T-helper 2 cell (primary cell): Measurements from ENCODE around the gene AFMID.
"Not testable (repeated sequence)": the region's sequence is repeated elsewhere in the genome, so short reads cannot be mapped to it uniquely, and the experiment has no call there.

Source experiments
- DNase-seq, 5 experiments: peaks; one replicate each; pipeline versions ENCODE4 v3.0.0 to v3.0.0-alpha.2; 2012 to 2022

AFMID gene

DNA sequence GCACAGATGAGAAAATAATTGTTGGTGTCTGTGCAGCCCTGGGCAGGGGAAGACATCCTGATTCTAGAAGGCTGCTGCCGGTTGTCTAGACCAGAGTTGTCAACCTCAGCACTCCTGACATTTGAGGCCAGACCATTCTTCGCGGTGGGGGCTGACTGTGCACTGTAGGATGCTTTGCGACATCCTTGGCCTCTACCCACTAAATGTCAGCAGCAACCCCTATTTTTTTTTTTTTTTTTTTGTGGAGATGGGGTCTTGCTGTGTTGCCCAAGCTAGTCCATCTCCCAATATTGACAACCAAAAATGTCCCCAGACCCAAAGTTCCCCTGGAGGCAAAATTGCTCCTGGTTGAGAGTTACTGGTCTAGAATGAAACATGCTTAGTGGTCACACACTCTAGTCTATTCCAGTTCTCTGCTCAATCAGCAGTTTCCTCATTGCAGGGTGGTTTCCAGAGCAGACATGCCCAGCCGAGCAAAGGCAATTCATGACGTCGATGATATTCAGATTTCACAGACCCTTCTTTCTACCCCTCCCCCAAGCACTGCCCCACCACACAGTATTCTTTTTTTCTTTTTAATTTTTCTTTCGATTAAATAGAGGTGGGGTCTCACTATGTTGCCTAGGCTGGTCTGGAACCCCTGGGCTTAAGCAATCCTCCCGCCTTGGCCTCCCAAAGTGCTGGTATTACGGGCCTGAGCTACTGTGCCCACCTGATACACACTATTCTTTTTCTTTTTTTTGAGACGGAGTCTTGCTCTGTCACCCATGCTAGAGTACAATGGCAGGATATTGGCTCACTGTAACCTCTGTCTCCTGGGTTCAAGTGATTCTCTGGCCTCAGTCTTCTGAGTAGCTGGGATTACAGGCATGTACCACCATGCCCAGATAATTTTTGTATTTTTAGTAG, 32.0 kb upstream of the AFMID start:
- no peak for DNase-seq

GRCh38 chr17:78159575-78160158, 27.5 kb upstream of the AFMID start:
- peak in 1 of 5 experiments; percentile 50 for DNase-seq

DNA sequence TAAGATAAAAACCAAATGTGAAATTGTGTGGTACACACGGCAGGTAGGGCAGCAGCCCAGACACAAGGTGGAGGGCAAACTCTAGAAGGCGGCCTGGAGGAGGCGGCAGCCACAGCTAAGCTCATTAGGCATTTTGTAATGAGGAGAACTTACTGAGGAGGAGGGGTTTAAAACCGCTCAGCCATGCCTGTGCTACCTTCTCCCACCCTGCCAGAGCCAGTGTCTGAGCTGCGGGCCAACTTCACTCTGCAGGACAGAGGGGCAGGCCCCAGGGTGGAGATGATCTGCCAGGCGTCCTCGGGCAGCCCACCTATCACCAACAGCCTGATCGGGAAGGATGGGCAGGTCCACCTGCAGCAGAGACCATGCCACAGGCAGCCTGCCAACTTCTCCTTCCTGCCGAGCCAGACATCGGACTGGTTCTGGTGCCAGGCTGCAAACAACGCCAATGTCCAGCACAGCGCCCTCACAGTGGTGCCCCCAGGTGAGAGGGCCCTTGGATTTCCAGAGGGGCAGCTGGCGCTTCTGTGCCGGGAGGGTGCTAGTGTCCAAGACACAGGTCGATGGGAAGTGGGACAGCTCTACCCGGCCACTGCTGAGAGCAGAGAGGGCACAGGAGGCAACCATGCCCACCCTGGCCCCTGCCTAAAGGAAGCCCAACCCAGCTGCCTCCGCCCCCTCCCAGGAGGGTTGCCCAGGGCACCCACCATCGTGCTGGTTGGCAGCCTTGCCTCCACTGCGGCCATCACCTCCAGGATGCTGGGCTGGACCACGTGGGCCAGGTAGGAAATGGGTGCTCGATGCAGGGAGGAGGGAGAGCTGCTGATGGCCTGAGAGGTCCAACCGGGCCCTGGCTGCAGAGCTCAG, 23.0 kb upstream of the AFMID start:
- DNase-seq = no peak

DNA sequence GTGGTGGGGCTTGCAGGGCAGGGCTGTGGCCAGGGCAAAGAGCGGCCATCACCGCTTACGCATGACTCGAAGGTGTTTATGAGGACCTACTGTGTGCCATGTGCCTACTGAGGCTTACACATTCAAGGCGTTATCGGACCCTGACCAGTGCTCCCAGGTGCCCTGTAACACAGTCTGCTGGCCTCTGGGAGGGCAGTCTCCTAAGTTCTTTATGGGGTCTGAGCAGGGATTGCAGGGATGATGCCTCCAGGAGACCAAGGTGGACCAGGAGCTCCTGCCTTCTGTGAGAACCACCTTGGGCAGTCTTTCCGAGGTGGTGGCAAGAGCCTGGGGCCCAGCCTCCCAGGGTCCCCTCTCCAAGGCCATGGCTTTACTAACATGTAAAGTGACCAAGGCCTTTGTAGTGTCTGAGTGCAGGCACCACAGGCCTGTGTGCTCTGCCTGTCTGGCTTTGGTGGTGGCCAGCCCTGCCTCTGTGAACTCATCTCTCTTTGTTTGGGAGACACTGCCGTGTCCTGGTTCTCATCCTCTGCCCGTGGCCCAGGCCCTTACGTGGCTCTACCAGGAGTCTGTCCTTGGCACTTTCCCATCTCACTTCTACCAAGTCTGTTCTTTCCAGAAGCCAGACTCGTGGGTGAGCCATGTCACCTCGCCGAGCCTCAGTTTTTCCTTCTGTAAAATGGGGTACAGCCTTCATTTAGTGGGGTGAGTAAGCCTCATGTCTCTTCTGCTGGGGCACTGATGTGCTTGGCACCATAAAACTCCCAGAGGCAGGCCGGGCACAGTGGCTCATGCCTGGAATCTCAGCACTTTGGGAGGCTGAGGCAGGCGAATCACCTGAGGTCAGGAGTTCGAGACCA, 22.2 kb upstream of the AFMID start:
- no peak for DNase-seq

- no peak for DNase-seq
These were observed 20.7 kb upstream of the AFMID start for GRCh38 chr17:78166416-78166815.

DNA sequence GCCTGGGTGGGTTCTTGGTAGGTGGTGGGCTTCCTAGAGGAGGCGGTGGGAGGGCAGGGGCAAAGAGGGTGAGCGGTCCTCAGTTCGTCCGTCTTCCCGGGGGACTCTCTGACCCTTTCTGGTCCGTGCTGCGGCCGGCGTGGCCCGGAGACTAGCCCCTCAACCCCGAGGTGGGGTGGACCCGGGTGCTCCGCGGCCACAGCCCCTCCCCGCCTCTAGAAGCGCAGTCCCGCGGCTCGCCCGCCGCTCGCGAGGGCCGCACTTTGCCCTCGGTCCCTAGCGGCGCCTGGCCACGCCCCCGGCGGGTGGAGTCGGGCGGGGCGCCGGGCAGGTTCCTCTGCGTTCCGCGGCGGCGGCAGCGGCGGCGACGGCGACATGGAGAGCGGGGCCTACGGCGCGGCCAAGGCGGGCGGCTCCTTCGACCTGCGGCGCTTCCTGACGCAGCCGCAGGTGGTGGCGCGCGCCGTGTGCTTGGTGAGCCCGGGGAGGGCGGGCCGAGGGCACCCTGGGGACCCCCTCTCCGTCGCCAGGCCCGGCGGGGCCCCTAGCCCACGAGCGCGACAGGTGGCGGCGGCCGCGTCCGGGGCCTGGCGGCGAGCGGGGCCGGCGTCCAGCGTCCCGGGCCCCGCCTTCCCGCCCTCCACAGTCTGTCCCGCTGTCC, 18.8 kb upstream of the AFMID start, which contains the start of gene SYNGR2:
Gene SYNGR2, plus strand, starts transcription at position 340 of the 661 bp plus-strand sequence. Its CDS starts 36 bp downstream, at position 376.
- DNase-seq = peak; percentile 72 to 91 (median 78)

GRCh38 chr17:78168903-78169793, 18.0 kb upstream of the AFMID start:
- DNase-seq = peak; percentile 28 to 60 (median 47)

- DNase-seq = no peak
These were observed 16.2 kb upstream of the AFMID start for GRCh38 chr17:78170692-78171590.

DNA sequence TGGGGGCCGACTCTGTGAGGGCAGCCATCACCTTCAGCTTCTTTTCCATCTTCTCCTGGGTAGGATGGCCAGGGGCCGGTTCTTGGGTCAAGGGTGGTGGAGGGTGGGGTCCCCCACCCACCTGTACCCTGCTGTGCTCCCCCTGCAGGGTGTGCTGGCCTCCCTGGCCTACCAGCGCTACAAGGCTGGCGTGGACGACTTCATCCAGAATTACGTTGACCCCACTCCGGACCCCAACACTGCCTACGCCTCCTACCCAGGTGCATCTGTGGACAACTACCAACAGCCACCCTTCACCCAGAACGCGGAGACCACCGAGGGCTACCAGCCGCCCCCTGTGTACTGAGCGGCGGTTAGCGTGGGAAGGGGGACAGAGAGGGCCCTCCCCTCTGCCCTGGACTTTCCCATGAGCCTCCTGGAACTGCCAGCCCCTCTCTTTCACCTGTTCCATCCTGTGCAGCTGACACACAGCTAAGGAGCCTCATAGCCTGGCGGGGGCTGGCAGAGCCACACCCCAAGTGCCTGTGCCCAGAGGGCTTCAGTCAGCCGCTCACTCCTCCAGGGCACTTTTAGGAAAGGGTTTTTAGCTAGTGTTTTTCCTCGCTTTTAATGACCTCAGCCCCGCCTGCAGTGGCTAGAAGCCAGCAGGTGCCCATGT, 15.4 kb upstream of the AFMID start:
- DNase-seq = not testable (repeated sequence)

DNA sequence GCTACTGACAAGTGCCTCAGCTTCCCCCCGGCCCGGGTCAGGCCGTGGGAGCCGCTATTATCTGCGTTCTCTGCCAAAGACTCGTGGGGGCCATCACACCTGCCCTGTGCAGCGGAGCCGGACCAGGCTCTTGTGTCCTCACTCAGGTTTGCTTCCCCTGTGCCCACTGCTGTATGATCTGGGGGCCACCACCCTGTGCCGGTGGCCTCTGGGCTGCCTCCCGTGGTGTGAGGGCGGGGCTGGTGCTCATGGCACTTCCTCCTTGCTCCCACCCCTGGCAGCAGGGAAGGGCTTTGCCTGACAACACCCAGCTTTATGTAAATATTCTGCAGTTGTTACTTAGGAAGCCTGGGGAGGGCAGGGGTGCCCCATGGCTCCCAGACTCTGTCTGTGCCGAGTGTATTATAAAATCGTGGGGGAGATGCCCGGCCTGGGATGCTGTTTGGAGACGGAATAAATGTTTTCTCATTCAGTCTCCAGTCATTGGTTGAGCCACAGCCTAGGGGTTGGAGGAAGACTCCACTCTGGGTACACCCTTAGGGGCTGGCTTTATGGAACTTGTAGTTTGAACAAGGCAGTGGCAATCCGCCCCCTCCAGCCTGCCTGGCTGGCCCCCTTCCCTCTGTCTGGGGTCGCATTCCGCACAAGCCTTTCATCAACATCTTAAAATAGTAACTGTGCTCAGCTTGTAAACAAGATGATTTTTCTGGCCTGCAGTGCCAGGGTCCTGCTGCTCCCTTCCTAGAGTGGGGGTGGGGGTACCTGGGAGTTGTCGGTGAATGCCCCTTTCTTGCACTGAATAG, 14.7 kb upstream of the AFMID start:
- DNase-seq = no peak

DNA sequence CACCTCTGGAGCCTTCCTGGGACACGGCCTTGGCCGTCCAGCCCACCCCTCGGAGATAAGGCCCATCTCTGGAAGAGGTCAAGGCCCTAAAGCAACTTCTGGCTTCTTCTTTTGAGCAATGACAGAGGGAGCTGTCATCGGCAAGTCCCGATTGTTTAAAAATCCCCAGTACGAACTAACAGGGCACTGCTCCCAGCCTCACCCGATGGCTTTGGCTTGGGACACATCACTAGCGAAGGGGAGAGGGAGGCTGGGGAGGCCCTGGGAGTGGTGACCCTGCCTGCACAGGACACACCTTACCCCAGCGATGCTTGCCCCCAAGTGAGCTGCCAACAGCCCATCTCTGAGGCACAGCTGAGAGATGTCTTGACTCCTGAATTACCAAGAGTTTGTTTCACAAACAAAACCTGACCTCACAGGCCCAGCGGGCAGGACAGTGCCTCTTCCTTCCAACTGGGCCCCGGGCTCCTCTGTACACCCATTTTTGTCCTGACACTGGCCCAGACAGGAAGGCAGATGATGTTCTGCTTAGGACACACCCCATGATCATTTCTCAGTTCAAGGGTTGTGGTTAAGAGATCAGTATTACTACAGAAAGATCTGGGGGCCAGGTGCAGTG, 14.0 kb upstream of the AFMID start:
- DNase-seq = peak in 2 of 5 experiments; percentile 23 to 78

DNA sequence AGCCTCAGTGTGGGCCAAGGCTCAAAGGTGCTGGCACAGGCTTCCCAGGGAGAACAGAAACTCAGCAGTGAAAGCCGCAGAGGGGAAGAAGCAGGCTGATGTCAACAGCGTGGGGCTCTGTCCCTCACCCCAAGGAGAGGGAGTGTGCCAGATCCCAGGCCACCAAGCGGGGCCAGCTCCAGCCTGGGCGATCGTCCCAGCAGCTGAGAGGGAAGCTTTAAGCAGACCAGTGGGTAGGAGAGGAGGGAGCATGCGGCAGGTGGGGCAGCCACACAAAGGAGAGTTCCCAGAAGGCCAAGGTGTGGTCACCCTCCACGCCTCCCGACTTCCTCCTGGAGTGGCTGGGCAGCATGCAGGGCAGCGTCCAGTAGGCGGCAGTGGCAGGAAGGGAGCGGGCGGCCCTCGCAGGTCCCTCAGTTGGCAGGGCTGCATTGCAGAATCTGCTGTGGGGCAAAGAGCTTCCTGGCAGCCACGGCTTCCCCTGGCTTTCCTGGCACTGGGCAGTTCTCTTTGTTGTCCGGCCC, 12.8 kb upstream of the AFMID start:
- no peak for DNase-seq

- DNase-seq = no peak
These were observed 12.1 kb upstream of the AFMID start for GRCh38 chr17:78174870-78175642.

GRCh38 chr17:78175643-78175981, 11.6 kb upstream of the AFMID start:
- DNase-seq = no peak

- peak; percentile 48 to 78 (median 65) for DNase-seq
These were observed 10.6 kb upstream of the AFMID start for GRCh38 chr17:78176548-78177025.

DNA sequence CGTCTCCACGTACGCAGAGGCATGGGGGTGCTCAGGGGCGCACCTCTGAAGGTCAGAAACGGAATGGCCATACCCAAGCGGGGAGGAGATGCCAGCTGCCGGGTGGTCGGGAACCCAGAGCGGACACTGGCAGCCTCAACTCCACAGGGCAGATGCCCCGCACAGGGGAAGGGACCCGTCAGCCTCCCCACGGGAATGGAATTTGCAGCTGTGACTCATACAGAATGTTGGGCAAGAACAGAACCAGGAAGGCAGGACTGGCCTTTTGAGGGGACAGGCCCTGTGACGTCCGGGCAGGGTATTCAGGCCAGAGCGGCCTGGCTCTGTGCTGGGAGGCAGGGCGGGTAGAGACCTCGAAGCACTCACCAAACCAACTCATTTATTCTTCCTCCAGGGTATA, 7.8 kb upstream of the AFMID start:
- DNase-seq = no peak
